GM21576 (cell line): ENCODE measurements around the gene SNAP47.

Source experiments
- ATAC-seq: cut with Tn5 transposase; IDR thresholded peaks from one replicate; pipeline ENCODE4 v1.9.1; 2021; ENCODE audit warnings: mild to moderate bottlenecking, moderate library complexity; ENCODE audit not compliant: unreplicated experiment

SNAP47 gene

DNA sequence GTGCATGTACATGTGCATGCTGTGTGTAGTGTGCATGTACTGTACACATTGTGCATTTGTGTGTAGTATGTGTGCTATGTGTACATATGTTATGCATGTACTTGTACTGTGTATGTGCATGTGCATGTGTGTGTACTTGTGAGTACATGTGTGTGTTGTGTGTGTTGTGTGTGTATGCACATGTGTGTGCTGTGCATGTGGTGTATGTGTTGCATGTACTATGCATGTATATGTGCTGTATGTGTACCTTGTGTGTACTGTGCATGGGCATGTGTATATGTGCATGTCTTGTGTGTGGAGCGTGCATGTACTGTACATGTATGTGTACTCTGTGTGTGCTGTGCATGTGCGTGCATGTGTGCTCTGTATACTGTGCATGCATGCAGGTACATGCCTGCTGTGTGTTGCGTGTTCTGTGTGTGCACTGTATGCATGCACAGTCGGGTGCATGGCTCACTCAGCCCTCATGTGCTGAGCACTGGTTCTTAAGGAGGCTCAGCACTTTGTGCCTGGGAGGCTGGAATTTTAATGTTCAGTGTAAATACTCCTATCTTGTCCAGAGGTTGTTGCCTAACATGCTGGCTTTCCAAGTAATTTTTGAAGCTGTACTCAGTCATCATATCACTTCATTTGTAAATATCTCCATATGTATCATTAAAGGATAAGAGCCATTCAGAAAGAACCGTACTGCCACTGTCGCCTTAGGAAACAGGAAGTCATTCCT, 32.3 kb downstream of the SNAP47 start:
- no peak for ATAC-seq

DNA sequence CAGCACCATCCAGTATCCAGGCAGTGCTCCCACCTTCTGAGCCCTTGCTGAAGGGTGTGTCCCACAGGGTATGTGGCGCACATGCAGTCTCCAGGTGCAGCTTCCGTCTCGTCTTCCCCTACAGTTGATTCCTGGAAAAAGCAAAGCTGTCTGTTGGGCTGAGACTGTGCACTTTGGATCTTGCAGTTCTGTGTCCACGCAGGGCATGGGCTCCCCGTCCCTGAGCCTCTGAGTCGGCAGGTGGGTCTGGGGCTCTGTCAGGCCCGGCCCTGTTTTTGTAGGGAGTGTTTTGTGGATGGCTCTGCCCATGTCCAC, 32.8 kb downstream of the SNAP47 start:
- ATAC-seq, result no peak

- no peak for ATAC-seq
Measured at GRCh38 chr1:227768640-227769039, 33.4 kb downstream of the SNAP47 start.

- ATAC-seq, result no peak
Measured at GRCh38 chr1:227769047-227769935, 34.1 kb downstream of the SNAP47 start.

- ATAC-seq, result no peak
Measured at GRCh38 chr1:227769936-227770494, 34.8 kb downstream of the SNAP47 start.

DNA sequence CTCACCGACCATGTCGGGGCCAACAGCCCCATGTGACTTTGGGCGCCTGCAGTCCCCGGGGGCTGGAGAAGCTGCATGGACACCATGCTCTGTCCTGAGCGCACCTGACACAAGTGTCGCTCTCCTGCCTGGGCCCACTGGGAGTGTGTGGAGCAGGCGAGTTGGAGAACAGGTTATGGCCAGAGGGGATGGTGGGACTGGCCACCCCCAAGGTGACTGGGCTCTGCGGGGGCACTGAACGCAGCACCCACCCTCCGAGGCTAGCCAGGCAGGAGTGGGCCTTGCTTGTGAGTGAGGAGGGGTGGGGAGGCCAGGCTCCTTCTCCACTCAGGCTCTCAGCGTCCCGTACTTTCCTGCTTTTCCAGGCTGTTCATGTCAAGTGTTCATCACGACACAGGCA, 35.6 kb downstream of the SNAP47 start:
- ATAC-seq, result no peak

DNA sequence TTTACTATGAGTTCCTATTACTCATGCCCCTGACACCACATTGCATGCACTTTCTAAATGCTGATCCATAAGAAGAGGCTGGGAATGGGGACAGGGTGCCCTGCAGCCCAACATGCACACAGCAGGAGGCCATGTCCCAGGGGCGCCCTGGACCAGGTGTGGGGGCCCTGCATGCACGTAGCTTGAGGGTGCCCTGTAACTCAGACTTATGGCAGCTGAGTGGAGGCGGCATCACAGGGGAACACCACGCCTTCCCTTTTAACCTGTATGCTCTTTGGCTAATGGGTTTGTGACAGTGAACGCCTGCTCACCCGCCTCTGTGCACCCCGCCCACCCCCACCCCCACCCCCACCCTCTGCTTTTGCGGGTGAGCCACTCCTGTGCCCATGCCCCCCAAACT, 36.1 kb downstream of the SNAP47 start:
- ATAC-seq, result no peak

- ATAC-seq, result no peak
Measured at GRCh38 chr1:227771771-227772170, 36.5 kb downstream of the SNAP47 start.

- ATAC-seq, result no peak
Measured at GRCh38 chr1:227773558-227773957, 38.3 kb downstream of the SNAP47 start.

DNA sequence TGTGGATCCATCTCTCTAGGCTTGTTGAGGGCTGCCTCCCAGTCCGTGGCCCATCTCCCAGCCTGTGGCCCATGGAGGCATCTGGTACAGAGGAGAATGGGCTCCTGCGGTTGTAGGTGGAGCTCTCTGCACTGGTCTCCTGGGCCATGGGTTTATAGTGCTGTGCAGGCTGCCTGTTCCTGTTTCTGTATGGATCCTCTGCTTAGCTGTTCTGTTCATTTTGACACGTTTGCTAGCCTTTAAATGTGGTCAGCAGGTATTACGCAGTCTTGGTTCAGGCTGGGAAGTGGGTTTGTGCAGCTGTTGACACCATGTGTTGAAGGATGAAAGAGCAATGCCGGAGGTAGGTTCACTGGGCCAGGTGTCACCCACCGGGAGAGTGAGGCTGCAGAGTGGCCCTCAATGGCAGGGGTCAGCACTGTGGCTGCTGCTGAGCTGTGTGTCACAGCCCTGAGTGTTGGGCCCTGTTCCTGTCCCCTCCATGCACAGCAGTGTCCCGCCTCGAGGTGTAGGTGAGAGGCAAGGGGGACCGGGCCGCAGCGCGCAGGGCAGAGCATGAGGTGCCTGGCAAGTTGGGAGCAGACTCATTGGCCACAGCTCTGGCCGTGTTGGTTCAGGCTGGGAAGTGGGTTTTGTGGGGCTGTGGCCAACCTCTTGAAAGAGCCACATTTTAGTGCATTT, 39.0 kb downstream of the SNAP47 start:
- ATAC-seq, result no peak

DNA sequence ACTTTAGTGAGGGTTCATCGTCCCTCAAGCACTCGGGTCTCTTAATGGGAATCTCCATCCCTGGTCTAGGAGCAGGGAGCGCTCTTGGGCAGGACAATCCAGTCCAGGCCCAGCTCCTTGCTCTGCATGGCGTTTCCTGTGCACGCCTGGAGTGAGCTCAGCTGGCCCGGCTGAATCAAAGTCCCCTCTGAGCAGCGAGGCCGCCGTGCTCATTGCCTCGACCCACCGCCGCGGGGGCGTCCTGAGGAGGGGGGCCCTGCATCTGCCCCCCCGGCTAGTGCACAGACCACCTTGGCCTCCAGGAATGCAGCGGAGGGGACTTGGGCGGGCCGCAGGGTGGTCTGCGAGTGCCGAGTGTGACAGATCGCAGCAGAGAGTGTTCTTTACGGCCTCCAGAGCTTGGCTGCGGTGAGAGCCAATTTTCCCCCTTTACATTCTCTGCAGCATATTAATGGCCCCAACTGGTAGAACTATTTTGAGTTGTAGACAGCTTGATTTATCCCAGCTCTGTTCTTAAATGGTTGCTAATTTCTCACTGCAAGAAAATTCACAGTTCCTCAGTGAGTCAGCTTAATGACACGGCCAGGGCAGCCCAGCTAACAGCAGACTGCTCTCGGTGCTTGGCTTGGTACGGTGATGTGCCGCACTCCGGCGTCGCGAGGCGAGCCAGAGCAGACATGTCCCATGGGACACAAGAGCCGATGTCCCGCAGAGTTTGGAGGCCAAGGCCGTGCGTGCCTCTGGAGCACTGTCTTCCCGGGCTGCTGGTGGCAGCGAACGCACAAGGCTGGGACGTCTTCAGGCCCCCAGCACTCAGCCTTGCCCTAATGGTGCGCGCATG, 39.8 kb downstream of the SNAP47 start:
- ATAC-seq, result no peak

- no peak for ATAC-seq
Measured at GRCh38 chr1:227775841-227776240, 40.6 kb downstream of the SNAP47 start.

DNA sequence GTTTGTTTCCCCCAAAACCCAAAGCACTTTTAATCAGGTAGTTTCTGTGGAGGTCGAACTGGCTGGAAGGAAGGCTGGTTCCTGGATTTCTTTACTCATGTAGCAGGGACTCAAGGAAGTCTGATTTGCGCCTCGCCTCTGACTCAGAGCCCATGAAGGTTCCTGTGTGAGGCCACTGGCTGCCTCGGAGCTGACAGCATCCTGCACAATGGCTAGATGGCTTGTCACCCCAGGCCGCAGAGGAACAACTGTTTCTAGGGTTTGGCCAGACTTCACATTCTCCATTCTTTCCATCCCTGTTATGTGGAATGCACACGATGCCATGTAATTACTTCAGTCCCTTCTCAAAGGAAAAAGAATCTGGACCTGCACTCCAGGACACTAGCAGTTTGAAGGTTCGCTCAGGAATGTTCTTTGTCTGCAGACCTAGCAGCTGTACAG, 41.1 kb downstream of the SNAP47 start:
- no peak for ATAC-seq

DNA sequence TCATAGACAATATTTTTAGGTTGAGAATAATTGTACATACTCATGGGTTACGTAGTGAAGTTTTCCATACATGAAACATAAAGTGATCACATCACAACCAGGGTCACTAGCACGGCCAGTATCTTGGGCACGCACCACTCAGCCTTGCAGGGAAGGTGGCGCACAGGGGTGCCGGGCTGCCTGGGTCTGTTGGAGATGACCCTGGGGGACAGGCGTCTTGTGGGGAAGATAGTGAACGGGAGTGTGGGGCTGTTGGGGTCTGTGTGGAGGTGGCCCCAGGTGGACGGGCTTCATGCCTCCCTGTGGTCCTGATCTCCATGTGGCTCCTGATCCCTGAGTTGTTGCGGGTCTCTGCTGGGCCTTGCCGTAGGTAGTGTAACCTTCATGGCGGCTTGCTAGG, 41.9 kb downstream of the SNAP47 start:
- no peak for ATAC-seq

GRCh38 chr1:227777646-227778045, 42.4 kb downstream of the SNAP47 start:
- ATAC-seq, result no peak

DNA sequence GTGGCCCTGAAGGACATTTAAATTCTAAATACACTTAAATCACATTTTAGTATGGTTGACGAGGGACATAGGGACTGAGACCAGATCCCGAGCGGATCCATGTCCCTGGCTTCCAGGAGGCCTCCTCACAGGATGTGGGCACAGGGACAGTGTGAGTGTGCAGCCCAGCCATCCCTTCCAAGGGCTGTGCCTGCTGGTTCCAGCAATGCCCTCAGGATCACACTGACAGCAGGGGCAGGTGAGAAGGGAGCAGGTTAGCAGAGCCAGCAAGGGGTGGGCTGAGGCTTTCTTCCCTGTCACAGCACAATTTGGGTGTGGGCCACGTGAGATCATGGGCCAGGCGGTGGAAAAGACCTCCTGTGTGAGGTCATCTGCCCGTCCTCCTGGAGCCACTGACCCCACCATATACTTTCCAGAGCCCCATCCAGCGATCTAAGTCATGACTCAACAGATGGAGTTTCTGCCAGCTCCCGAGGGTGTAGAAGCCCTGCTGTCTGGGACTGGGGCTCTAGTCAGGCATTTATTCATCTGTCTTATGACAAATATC, 43.2 kb downstream of the SNAP47 start:
- ATAC-seq, result no peak

DNA sequence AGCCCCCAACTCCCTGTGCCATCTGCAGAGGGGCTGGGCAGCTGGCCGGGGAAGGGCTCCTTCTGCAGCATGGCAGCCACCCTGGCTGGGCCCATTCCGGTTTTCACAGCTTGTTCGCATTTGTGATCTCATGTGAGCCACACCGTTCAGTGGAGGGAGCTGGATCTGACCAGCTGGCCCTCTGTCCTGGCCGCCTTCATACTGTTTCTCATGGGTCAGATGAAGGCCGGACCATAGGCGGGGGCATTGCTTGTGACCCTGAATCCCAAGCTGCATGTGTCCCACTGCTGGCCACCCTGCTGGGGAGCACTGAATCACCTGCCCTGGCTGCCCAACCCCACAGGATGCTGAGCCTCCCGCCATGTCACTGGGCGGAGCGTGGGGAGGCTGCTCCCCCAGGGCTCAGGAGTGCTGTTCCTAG, 43.8 kb downstream of the SNAP47 start:
- ATAC-seq, result no peak

- no peak for ATAC-seq
Measured at GRCh38 chr1:227779685-227780084, 44.5 kb downstream of the SNAP47 start.

DNA sequence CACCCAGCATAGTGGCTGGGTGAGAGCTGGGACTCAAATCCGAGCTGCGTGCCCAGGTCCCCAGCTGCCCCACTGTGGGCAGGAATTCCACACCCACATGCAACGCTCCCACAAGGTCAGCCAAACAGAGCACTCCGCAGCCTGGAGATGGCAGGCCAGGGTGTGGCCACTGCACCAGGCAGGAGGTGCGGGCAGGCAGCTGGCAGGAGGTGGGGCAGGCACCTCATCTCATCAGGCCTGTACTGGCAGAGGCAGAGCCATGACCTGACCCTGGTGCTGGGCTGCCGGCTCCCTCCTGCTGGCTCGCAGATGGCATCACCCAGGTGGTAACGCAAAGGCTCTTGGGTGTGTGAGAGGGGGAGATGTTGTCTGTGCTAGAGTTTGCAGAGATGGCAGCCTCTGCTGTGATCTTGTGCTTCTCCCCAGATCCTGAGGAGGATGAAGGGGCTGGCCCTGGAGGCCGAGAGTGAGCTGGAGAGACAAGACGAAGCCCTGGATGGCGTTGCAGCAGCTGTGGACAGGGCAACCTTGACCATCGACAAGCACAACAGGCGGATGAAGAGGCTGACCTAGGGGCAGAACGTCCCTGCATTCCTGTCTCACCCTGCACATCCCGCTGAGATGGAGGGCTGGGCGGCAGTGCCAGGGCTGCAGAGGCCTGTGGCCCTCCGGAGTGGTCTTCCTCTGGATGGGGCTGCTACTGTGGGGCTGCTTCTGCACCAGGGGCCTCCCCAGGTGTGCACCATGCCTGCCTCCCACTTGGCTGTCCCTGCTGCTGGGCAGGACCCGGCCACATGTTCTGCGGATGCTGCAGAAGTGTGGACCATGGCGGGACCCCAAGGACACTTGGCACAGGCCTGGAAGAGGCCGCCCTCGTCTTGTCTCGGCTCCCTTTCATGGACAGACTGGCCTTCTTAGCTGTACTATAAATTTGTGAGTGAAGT, 45.1 kb downstream of the SNAP47 start:
- no peak for ATAC-seq
